ENCODE measurements around the gene OGFOD3.

The OGFOD3 gene

GRCh38 chr17:82446649-82447048, 28.3 kb upstream of the OGFOD3 start:
- no peak for DNase-seq (ENCODE audit: low spot score)

- no peak for DNase-seq (ENCODE audit: low spot score)
Observed at GRCh38 chr17:82446124-82446523, 27.7 kb upstream of the OGFOD3 start.

GRCh38 chr17:82445542-82445941, 27.2 kb upstream of the OGFOD3 start:
- no peak for DNase-seq (ENCODE audit: low spot score)

- DNase-seq (ENCODE audit: low spot score) = no peak
Observed at GRCh38 chr17:82444941-82445521, 26.6 kb upstream of the OGFOD3 start.

GRCh38 chr17:82444284-82444893, 26.0 kb upstream of the OGFOD3 start:
- no peak for DNase-seq (ENCODE audit: low spot score)

GRCh38 chr17:82443465-82444283, 25.3 kb upstream of the OGFOD3 start:
- DNase-seq (ENCODE audit: low spot score) = no peak

- DNase-seq (ENCODE audit: low spot score) = no peak
Observed at GRCh38 chr17:82442643-82443464, 24.5 kb upstream of the OGFOD3 start.

GRCh38 chr17:82441691-82442487, 23.5 kb upstream of the OGFOD3 start:
- no peak for DNase-seq (ENCODE audit: low spot score)

GRCh38 chr17:82440991-82441627, 22.7 kb upstream of the OGFOD3 start:
- no peak for DNase-seq (ENCODE audit: low spot score)

- DNase-seq (ENCODE audit: low spot score) = no peak
Observed at GRCh38 chr17:82440469-82440981, 22.1 kb upstream of the OGFOD3 start.

GRCh38 chr17:82439829-82440365, 21.5 kb upstream of the OGFOD3 start:
- DNase-seq (ENCODE audit: low spot score) = no peak

GRCh38 chr17:82439194-82439828, 20.9 kb upstream of the OGFOD3 start:
- no peak for DNase-seq (ENCODE audit: low spot score)

- no peak for DNase-seq (ENCODE audit: low spot score)
Observed at GRCh38 chr17:82438401-82439193, 20.2 kb upstream of the OGFOD3 start.

- DNase-seq (ENCODE audit: low spot score) = no peak
Observed at GRCh38 chr17:82437325-82437668, 18.9 kb upstream of the OGFOD3 start.

GRCh38 chr17:82436601-82437324, 18.4 kb upstream of the OGFOD3 start:
- no peak for DNase-seq (ENCODE audit: low spot score)

GRCh38 chr17:82435601-82436583, 17.5 kb upstream of the OGFOD3 start:
- DNase-seq (ENCODE audit: low spot score) = no peak

- no peak for DNase-seq (ENCODE audit: low spot score)
Observed at GRCh38 chr17:82435103-82435502, 16.7 kb upstream of the OGFOD3 start.

- no peak for DNase-seq (ENCODE audit: low spot score)
Observed at GRCh38 chr17:82434216-82434565, 15.8 kb upstream of the OGFOD3 start.
